ENCODE results near the gene USP33.

DNA sequence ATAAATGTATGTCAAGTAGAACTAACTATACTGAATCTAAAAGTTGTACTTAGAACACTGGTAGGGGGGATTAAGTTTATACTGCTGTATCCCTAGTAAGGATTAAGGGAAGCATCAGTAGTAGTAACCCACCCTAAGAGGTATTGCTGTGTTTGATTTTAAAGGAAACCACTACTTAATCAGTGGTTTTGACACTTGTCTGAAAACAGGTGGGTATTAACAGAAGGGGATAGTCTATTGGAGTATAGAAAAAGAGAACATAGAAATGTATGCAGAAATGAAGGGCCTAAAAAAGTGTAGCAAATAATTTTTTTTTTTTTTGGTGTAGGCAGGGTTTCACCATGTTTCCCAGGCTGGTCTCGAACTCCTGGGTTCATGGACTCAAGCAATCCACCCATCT, 22.0 kb upstream of the USP33 start:
- no peak for TF ChIP-seq POLR2A (IDR thresholded peaks at IDR 0.05)
- TF ChIP-seq, protein P1, sequence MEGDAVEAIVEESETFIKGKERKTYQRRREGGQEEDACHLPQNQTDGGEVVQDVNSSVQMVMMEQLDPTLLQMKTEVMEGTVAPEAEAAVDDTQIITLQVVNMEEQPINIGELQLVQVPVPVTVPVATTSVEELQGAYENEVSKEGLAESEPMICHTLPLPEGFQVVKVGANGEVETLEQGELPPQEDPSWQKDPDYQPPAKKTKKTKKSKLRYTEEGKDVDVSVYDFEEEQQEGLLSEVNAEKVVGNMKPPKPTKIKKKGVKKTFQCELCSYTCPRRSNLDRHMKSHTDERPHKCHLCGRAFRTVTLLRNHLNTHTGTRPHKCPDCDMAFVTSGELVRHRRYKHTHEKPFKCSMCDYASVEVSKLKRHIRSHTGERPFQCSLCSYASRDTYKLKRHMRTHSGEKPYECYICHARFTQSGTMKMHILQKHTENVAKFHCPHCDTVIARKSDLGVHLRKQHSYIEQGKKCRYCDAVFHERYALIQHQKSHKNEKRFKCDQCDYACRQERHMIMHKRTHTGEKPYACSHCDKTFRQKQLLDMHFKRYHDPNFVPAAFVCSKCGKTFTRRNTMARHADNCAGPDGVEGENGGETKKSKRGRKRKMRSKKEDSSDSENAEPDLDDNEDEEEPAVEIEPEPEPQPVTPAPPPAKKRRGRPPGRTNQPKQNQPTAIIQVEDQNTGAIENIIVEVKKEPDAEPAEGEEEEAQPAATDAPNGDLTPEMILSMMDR (IDR thresholded peaks at IDR 0.05) = no peak
